22Rv1 (cell line): ENCODE measurements around the gene EXTL1.

Experiments
- ZFX ChIP-seq: fragments of 450-650 bp; IDR thresholded peaks from 2 replicates; pipeline ENCODE4 v1.6.1; 2017; ENCODE audit warnings: antibody characterized with exemption, borderline replicate concordance
- TF ChIP-seq, protein P1 (sequence below): fragments of 450-650 bp; IDR thresholded peaks from 2 replicates; pipeline ENCODE4 v1.5.1; 2017; ENCODE audit warnings: mild to moderate bottlenecking

GRCh38 chr1:26036756-26037281, 15.2 kb downstream of the EXTL1 start:
- TF ChIP-seq, protein P1, sequence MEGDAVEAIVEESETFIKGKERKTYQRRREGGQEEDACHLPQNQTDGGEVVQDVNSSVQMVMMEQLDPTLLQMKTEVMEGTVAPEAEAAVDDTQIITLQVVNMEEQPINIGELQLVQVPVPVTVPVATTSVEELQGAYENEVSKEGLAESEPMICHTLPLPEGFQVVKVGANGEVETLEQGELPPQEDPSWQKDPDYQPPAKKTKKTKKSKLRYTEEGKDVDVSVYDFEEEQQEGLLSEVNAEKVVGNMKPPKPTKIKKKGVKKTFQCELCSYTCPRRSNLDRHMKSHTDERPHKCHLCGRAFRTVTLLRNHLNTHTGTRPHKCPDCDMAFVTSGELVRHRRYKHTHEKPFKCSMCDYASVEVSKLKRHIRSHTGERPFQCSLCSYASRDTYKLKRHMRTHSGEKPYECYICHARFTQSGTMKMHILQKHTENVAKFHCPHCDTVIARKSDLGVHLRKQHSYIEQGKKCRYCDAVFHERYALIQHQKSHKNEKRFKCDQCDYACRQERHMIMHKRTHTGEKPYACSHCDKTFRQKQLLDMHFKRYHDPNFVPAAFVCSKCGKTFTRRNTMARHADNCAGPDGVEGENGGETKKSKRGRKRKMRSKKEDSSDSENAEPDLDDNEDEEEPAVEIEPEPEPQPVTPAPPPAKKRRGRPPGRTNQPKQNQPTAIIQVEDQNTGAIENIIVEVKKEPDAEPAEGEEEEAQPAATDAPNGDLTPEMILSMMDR = no peak
- no peak for TF ChIP-seq ZFX
